Measurements from ENCODE around the gene TM9SF2. TPM values are rescaled to one million over a fixed set of nuclear protein-coding genes. Genes with fewer than 3 reads are reported as not detected.

Gene TM9SF2
- total RNA-seq, 1 donor from 2014 or later: 122 TPM

- peaks cover 25% of the 10 kb centered on the region for H3K4me1 Mint-ChIP-seq (ENCODE audit: unreplicated experiment)
- H3K36me3 Mint-ChIP-seq (ENCODE audit: unreplicated experiment): no peaks in the 10 kb centered on the region
- no peak for DNase-seq (ENCODE audit: extremely low spot score, unreplicated experiment)
- H3K27me3 Mint-ChIP-seq (ENCODE audit: unreplicated experiment): peaks cover 12% of the 10 kb centered on the region
- TF ChIP-seq CTCF (IDR thresholded peaks at IDR 0.05): no peak
- no peaks in the 10 kb centered on the region for H3K9me3 Mint-ChIP-seq (ENCODE audit: unreplicated experiment)
- H3K27ac Mint-ChIP-seq (ENCODE audit: unreplicated experiment): peak overlapping the region; percentile 78
- no peak overlapping the region for H3K4me3 Mint-ChIP-seq (ENCODE audit: unreplicated experiment)
Observed at GRCh38 chr13:99590519-99591011, 89.3 kb downstream of the TM9SF2 start.

- no peak for DNase-seq (ENCODE audit: extremely low spot score, unreplicated experiment)
- Mint-ChIP-seq H3K4me1 (ENCODE audit: unreplicated experiment) (peaks cover 6% of the 10 kb centered on the region), H3K27ac (ENCODE audit: unreplicated experiment) (no peak overlapping the region), H3K4me3 (ENCODE audit: unreplicated experiment) (no peak overlapping the region), H3K9me3 (ENCODE audit: unreplicated experiment) (no peaks in the 10 kb centered on the region), H3K27me3 (ENCODE audit: unreplicated experiment) (peaks cover 16% of the 10 kb centered on the region), H3K36me3 (ENCODE audit: unreplicated experiment) (no peaks in the 10 kb centered on the region)
- TF ChIP-seq CTCF (IDR thresholded peaks at IDR 0.05): no peak
Observed at GRCh38 chr13:99596180-99596579, 94.9 kb downstream of the TM9SF2 start.

GRCh38 chr13:99600318-99600717, 99.0 kb downstream of the TM9SF2 start:
- peak; percentile 21 for TF ChIP-seq CTCF (IDR thresholded peaks at IDR 0.05)
- peaks cover 5% of the 10 kb centered on the region for H3K27me3 Mint-ChIP-seq (ENCODE audit: unreplicated experiment)
- H3K4me1 Mint-ChIP-seq (ENCODE audit: unreplicated experiment): peaks cover 3% of the 10 kb centered on the region
- DNase-seq (ENCODE audit: extremely low spot score, unreplicated experiment): no peak
- H3K9me3 Mint-ChIP-seq (ENCODE audit: unreplicated experiment): no peaks in the 10 kb centered on the region
- no peak overlapping the region for H3K4me3 Mint-ChIP-seq (ENCODE audit: unreplicated experiment)
- H3K27ac Mint-ChIP-seq (ENCODE audit: unreplicated experiment): no peak overlapping the region
- H3K36me3 Mint-ChIP-seq (ENCODE audit: unreplicated experiment): no peaks in the 10 kb centered on the region

GRCh38 chr13:99601535-99601934, 100.3 kb downstream of the TM9SF2 start:
- H3K27ac Mint-ChIP-seq (ENCODE audit: unreplicated experiment): no peak overlapping the region
- H3K9me3 Mint-ChIP-seq (ENCODE audit: unreplicated experiment): no peaks in the 10 kb centered on the region
- peaks cover 12% of the 10 kb centered on the region for H3K4me1 Mint-ChIP-seq (ENCODE audit: unreplicated experiment)
- TF ChIP-seq CTCF (IDR thresholded peaks at IDR 0.05): no peak
- H3K36me3 Mint-ChIP-seq (ENCODE audit: unreplicated experiment): no peaks in the 10 kb centered on the region
- H3K4me3 Mint-ChIP-seq (ENCODE audit: unreplicated experiment): no peak overlapping the region
- no peaks in the 10 kb centered on the region for H3K27me3 Mint-ChIP-seq (ENCODE audit: unreplicated experiment)
- no peak for DNase-seq (ENCODE audit: extremely low spot score, unreplicated experiment)

- H3K4me1 Mint-ChIP-seq (ENCODE audit: unreplicated experiment): peaks cover 12% of the 10 kb centered on the region
- H3K27ac Mint-ChIP-seq (ENCODE audit: unreplicated experiment): no peak overlapping the region
- H3K9me3 Mint-ChIP-seq (ENCODE audit: unreplicated experiment): no peaks in the 10 kb centered on the region
- TF ChIP-seq CTCF (IDR thresholded peaks at IDR 0.05): no peak
- H3K36me3 Mint-ChIP-seq (ENCODE audit: unreplicated experiment): no peaks in the 10 kb centered on the region
- H3K27me3 Mint-ChIP-seq (ENCODE audit: unreplicated experiment): no peaks in the 10 kb centered on the region
- no peak overlapping the region for H3K4me3 Mint-ChIP-seq (ENCODE audit: unreplicated experiment)
- DNase-seq (ENCODE audit: extremely low spot score, unreplicated experiment): no peak
Observed at GRCh38 chr13:99604636-99605035, 103.4 kb downstream of the TM9SF2 start.

Data from osteocyte (in vitro differentiated cells).